GM18909 (cell line): Measurements from ENCODE around the gene LBHD2.
"Not testable (repeated sequence)": the region's sequence is repeated elsewhere in the genome, so short reads cannot be mapped to it uniquely, and the experiment has no call there.

ENCODE experiments used
- ATAC-seq: cut with Tn5 transposase; IDR thresholded peaks from one replicate; pipeline ENCODE4 v1.9.1; 2021; ENCODE audit warnings: mild to moderate bottlenecking; ENCODE audit not compliant: unreplicated experiment, poor library complexity

The LBHD2 gene

GRCh38 chr14:103102689-103103260 is 18.8 kb downstream of the LBHD2 start:
- no peak for ATAC-seq

DNA sequence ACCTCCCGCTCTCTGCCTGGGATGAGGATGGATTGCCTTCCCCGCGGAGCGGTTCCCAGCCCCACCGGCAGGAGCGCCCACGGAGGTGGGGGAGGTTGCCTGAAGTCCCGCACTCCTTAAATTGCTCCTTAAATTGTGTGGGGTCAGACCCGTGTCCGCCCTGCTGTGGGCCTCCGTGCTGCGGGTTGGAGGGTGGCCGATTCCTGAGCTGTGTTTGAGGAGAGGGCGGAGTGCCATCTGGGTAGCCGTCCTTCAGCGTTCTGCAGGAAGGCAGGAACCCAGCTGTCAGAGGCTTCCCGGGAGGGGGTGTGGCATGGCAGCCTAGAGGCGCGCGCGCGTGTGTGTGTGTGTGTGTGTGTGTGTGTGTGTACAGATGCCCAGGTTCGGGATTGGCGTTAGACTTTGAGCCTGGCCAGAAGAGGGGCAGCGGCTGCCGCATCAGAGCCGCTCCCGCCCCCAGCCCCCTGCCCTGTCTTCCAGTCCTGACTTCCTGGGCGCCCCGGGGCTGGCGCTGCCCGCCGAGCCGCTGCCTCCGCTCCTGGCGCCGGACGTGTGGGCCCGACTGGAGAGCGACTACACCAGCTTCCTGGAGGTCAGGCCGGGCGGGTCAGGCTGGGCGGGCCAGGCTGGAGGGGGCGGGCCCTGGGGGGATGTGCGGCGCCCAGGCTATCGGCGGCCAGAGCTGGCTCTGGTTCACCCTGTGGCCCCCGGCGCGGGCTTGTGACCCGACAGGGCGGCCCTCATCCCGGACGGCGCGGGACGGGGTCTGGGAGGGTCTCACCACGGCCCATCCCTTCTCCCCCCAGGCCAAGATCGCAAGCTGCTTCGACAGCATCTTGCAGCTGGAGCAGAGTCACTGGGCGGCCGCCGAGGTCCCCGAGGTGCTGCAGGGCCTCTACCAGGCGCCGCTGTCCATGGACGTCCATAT is 19.7 kb downstream of the LBHD2 start:
- ATAC-seq, result no peak

GRCh38 chr14:103104389-103104653 is 20.3 kb downstream of the LBHD2 start:
- ATAC-seq, result no peak

DNA sequence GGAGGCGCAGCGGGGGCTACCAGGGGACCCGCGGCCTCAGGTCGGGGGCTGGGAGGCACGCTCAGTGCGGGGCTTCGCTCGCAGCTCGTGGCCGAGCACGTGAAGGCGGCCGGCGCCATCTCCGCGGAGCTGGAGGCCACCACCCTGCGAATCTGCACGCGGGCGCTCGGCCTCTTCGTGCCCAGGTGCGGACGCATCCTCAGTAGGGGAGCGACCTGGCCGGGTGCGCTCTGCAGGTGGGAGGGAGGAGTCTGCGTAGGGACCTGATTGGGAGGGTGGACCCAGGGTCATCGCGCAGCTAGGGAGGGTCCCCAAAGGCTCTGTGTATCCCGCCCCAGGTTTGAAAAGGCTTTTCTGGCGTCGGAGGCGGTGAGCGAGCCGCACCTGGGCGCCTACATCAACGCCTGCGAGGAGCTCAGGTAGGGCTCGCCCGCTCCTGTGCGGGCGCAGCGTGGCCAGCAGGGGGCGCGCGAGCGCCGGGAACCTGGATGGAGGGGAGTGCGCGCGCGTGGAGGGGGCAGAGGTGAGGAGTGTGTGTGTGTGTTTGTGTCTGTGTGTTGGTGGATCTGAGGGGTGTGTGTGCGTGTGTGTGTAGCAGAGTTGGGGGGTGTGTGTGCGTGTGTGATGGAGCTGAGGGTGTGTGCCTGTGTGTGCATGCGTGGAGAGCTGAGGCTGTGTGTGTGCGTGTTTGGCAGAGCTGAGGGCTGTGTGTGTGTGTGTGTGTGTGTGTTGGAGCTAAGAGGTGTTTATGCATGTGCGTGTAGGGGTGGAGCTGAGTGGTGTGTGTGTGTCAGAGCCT is 20.8 kb downstream of the LBHD2 start:
- peak; percentile 42 for ATAC-seq

- no peak for ATAC-seq
Observed at GRCh38 chr14:103105580-103106150, 21.7 kb downstream of the LBHD2 start.

GRCh38 chr14:103107455-103107854 is 23.4 kb downstream of the LBHD2 start:
- ATAC-seq, result no peak

DNA sequence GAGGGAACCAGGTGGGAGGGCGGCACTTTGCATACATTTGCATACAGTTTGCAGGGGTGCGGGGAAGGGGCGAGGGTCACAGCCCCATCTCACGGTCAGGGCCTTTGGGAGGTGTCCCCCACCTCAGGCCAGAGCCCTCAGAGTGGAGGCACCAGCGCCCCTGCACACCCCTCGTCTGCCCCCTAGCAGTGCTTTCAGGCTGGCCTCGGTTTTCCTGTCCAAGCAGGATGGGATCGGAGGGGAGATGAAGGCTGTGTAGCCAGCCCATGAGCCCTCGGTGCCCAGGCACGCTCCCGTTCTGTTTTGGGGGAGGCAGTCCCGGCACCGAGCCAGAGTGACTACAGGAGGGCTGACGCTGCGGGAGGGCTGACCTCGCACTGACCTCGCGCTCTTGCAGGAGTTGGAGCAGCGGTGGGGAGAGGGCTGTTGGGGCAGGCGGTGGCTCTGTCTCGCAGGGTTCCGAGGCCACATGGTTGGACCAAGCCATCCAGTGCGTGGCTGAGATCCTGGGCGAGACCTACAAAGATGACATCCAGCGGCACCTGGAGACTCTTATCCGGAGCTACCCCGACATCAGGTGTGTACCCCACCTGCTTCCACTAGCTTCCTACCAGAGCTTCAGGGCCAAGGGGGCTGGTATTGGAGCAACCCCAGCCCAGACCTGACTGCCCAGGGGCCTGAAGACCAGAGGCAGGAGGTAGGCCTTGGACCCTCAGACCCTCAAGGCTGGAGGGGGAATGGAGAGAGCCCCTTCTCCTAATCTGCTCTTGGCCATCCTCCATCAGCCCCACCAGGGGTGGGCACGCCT is 24.1 kb downstream of the LBHD2 start:
- no peak for ATAC-seq

DNA sequence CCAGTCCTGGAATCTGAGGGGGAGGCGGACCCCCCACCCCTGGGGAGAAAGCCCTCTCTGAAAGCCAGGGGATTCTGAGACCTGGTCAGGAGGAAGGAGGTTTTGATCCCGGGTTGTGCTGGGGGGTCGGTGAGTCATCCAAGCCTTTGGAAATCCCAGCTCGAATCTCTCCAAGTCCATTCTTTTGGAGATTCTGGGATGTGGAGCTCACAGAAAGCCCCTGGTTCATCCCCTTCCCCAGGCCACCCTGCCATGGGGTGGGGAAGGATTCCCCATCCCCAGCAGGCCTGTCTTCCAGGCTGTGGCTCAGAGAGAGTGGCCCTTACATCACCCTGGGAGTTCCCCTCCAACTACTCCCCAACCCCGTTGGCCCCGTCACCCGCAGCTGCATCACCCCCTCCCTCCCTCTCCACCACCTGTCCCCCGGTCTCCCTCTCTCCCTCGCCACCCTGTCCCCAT is 24.8 kb downstream of the LBHD2 start:
- ATAC-seq, result no peak

DNA sequence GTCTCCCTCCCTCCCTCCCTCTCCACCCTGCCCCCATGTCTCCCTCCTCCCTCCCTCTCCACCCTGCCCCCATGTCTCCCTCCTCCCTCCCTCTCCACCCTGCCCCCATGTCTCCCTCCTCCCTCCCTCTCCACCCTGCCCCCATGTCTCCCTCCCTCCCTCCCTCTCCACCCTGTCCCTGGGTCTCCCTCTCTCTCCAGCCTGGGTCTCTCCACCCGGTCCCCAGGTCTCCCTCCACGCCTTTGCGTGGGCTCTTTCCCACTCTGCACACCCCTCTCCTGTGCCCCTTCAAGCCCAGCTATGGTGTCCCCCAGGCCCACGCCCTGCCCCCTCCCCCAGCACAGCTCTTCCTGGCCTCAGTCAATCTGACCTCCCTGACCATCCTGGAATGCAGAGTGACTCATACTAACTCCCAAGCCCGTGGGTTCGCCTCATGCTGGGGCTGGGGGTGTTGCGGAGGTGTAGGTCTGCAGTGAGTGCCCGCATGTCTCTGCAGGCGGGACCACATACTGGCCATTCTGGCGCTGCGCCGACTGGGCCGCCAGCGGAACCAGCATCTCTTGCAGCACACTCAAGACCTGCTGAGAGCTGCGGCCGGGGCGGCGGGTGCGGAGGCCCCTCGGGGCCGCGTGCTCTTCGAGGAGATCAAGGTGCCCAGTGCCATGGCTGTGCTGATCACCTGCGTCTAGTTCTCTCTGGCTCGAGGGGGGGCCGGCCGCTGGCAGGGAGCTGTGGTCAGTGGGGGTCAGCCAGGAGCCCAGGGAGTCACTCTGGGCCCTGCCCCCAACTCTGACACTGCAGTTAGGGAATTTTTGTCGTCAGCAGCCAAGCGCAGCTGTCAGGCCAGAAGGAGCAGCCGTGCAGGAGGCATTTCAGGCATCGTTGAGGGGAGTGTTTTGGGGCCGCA is 25.8 kb downstream of the LBHD2 start:
- ATAC-seq, result no peak

GRCh38 chr14:103110681-103111231 is 26.7 kb downstream of the LBHD2 start:
- ATAC-seq, result no peak

DNA sequence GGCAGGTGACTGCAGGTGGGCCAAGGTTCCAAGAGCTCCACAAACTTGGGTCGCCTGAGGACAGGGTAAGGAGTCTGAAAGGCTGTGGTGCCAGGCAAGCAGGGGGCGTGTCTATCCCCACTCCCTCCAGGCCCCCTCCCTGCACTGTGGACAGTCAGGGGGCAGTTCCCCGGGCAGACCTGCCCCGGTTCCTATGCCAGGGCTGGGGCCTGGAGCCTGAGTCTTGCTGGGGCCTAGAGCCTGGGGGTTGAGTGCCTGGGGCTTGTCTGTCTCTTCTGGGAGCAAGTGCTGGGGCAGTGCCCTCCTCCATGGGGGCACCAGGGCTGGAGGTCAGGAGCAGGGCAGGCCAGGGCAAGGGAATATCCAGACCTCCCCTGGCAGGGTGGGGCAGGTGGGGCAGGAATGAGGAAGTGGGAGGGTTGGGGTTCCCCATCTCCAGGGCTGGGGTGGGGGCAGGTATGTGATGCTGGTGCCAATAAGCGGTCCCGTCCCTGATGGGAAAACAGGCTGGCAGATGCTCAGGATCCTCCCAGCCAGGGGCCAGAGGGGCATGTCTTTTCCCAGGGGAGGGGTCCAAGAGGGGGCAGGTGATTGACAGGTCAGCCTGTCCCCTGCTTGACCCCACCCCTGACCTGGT is 27.3 kb downstream of the LBHD2 start:
- ATAC-seq, result no peak

GRCh38 chr14:103112400-103113243 is 28.6 kb downstream of the LBHD2 start:
- no peak for ATAC-seq

DNA sequence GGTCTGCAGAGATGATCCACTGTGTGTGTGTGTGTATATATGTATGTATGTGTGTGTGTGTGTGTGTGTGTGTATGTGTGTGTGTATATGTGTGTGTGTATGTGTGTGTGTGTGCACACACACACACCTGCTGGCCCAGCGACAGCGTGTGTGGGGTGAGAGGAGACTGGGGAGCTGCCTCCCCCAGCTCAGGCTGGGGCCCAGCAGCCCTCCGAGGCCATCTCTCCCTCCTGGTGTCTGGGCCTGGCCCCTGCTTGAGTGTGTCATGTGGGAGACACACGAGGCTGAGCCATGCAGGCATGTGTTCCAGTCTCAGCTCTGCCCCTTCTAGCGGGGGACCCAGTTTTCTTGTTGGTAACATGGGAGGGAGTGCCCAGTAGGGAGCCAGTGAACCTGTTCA is 29.3 kb downstream of the LBHD2 start:
- ATAC-seq, result no peak

DNA sequence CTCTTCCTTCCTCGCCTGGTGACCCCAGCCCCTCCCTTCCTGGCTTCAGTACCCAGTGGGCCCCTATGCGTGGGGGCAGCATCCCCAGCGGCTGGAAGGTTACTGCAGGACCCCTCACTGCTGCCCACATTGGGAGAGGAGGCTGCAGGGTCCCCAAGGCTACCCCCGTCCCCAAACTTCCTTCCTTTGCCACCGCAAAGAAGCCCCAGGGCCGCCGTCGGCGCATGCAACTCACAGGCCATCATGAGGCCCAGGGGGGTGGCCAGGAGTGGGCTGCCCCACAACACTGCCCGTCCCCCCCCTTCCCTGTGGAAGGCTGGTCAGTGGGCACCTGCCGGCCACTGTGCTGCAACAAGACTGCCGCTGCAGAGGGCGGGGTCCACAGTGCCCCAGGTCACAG is 29.8 kb downstream of the LBHD2 start:
- ATAC-seq, result no peak

GRCh38 chr14:103115086-103115679 is 31.2 kb downstream of the LBHD2 start:
- not testable (repeated sequence) for ATAC-seq

GRCh38 chr14:103115845-103116572 is 32.0 kb downstream of the LBHD2 start:
- ATAC-seq, result no peak
